NCI-H2196 treated with DMSO at 0.1 percent for 48 hours (cell line): ENCODE data around the gene ASPHD2.
A peak's percentile ranks its signal among the peaks of the same experiment; 100 is the strongest.
"Not testable (repeated sequence)": the region's sequence is repeated elsewhere in the genome, so short reads cannot be mapped to it uniquely, and the experiment has no call there.

ENCODE experiments used
- DNase-seq: peaks from one replicate; lab custom pipeline; 2025; ENCODE audit not compliant: unreplicated experiment; lab: John Stamatoyannopoulos, UW

Gene ASPHD2

DNA sequence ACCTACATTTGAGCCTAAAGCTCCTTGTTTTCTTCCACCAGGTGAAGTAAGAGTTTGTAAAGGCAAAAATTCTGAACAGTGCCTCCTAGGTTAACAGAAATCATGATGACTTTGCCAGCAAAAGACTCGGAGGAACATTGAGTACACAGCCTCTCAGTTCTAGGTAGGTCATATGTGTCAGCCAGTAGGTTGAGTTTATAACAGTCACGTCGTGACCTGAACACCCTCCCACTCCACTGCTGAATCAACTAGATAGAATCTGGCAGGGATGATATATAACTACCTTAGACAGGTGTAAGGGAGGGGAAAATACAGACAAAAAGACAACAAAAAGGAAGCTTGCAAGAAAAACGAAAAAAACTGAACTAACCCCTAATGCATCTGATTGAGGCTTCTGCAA, 12.8 kb upstream of the ASPHD2 start:
- no peak for DNase-seq

- peak; percentile 7 for DNase-seq
Measured at GRCh38 chr22:26416670-26417276, 12.3 kb upstream of the ASPHD2 start.

DNA sequence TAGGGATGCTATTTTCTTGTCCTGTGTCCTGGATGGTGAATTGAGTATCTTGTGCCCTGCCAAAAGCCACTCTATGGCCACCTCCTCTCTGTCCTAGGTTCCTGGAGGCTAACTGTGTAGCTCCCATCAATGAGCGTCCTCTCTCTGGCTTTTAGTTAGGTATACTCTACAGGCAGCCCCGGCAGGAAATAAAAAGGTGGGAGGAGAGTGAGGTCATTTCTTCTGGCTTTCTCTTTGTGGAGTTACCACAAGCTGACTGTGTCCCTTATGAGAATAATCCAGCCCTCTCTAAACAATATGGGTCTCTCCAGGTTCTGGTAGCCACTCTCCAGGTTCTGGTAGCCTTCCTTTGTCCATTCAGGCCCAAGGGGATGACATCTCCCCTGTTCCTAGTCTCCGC, 11.7 kb upstream of the ASPHD2 start:
- no peak for DNase-seq

DNA sequence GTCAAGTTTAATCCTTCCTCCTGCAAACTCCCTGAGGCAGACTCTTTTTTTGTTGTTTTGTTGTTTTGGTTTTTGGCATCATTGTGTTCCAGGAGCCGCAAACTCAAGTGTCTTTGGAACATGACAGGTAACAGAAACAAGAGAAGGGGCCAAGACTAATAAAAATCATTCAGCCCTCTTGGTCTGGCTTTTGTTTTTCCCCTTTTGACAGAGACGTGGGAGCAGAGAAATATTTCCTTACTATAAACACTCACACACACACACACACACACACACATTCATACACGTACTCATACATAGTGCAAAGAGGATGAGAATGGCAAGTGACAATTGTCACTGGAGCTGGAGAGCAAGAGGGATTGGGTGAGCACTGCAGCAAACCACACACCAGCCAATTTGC, 10.4 kb upstream of the ASPHD2 start:
- no peak for DNase-seq

GRCh38 chr22:26426924-26427323, 2.1 kb upstream of the ASPHD2 start:
- DNase-seq: no peak

DNA sequence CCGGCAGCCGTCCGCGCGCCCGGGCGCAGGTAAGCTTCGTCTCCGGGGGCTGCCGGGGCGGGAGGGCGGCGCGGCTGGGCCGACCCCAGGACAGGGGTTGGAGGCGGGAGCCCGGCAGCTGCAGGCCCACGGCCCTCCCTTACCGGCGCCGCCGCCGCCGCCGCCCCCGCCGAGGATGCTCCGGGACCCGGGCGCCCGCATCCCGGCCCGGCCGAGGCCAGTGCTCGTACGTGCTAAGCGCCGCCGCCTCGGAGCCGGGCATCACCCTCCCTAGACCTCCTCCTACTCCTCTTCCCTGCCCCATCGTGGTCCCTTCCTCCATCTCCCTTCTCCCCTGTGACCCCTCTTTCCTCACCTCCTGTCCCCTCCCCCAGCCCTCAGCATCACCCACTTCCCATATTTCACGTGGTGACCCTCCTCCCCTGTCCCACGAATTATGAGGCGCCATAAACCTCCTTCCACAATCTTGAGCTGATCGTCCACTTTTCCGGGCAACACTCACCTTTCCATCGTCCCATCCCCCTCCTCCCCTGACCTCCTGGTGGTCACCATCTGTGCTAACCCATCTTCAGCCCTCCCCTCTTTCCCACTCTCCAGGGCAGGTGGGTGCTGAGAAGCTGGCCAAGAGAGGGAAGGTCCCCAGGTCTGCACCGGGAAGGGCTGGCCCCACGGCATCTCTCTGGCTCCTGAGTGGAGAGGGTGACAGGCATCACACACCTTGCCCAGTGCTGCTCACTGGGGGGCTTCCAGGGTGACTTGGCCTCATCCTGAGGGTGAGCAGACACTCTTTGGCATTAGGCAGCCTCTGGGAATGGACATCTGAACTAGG, 612 bp downstream of the ASPHD2 start:
- no peak for DNase-seq

GRCh38 chr22:26430600-26430999, 1.5 kb downstream of the ASPHD2 start:
- no peak for DNase-seq

GRCh38 chr22:26431261-26431995, 2.4 kb downstream of the ASPHD2 start:
- no peak for DNase-seq

GRCh38 chr22:26432619-26433311, 3.7 kb downstream of the ASPHD2 start:
- no peak for DNase-seq

DNA sequence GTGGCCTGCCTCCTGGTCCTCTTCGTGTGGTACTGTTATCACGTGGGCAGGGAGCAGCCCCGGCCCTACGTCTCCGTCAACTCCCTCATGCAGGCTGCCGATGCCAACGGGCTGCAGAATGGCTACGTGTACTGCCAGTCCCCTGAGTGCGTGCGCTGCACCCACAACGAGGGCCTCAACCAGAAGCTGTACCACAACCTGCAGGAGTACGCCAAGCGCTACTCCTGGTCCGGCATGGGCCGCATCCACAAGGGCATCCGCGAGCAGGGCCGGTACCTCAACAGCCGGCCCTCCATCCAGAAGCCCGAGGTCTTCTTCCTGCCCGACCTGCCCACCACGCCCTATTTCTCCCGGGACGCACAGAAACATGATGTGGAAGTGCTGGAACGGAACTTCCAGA, 4.7 kb downstream of the ASPHD2 start:
- DNase-seq: no peak

DNA sequence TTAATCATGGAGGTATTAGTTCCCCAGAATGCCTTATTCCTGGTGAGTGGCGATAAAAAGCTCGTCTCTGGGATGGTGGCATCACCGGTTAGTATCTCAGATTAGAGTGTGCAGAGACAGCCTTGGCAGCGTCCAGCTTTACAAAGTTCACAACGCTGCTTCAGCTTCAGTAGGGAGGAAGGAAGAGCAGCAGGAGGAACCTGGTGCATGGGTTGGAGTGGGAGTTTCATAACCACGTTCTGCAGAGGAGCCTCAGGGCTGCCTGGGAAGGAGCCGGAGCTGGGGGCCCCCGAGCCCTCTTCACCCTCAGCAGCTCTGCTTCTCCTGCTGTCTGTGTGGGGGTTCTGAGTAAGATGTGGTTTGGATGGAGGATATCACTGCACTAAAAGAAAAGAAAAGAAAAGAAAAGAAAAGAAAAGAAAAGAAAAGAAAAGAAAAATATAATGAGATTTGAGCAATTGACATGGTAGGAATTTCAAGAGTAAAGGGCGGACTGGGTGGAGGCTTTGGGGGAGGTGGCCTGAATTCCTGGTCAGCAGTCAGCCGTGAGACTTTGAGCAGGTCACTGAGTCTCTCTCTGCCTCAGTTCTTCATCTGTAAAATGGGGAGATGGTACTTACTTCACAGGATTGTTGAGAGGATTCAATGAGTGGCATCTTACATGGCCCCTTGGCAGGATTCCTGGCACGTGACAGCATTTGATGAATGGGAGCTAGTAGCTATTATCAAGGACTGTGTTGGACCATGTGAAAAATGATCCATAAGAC, 6.5 kb downstream of the ASPHD2 start:
- no peak for DNase-seq

- DNase-seq: no peak
Measured at GRCh38 chr22:26436903-26437515, 7.9 kb downstream of the ASPHD2 start.

- no peak for DNase-seq
Measured at GRCh38 chr22:26437694-26438392, 8.8 kb downstream of the ASPHD2 start.

- DNase-seq: not testable (repeated sequence)
Measured at GRCh38 chr22:26438776-26439175, 9.7 kb downstream of the ASPHD2 start.

DNA sequence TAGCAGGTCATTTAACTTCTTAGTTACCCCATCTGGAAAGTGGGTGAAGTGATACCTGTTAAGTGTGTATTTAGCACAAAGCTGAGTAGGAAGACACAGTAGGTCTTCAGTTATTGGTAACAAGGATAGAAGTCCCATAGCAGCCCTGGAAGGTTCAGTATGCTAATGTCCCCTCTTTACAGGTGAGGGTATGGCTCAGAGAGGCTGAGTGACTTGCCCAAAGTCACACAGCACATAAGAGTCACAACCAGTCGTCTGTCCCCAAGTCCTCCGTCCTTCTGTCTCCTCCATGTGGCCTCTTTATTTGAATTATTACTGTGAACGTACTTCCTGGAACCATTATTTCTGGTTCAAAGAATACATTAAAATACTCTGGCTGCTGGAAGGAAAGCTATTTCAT, 10.5 kb downstream of the ASPHD2 start:
- DNase-seq: no peak

DNA sequence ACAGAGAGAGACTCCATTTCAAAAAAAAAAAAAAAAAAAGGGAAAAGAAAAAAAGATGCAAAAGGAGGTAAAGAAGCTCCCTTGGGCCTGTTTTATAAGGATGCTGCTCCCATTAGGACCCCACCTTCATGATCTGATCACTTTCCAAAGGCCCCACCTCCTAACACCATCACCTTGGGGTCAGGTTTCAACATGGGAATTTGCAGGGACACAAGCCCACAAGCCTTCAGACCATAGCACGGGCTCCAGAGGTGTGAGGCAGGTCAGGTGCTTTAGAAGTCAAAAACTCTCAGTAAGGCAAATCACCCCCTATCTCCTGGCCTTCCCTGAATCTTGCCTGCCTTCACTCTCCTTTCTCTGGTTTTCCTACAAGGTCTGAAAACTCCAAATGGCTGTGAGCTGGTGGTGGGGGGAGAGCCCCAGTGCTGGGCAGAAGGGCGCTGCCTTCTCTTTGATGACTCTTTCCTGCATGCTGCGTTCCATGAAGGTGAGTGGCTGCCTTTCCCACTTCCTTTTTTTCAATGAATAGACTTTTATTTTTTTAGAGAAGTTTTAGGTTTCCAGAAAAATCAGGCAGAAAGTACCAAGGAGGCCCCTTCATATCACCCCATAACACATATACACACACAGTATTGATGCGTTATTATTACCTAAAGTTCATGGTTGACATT, 13.2 kb downstream of the ASPHD2 start:
- no peak for DNase-seq

- DNase-seq: no peak
Measured at GRCh38 chr22:26443901-26444690, 15.0 kb downstream of the ASPHD2 start.

DNA sequence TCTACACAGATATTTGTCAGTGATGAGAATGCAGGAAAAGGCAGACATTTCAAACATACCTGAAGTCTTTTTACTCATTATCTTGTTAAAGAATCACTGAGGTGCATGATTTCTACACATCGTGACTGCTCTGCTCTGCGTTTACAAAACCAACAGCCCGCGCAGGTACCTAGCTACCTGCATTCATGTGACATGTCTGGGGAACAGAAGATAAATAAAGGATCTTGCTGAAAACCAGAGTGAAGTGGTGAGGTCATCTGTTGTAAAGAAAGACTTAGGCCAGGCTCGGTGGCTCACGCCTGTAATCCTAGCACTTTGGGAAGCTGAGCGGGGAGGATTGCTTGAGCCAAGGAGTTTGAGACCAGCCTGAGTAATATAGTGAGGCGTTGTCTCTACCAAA, 15.7 kb downstream of the ASPHD2 start:
- DNase-seq: no peak
